Smooth muscle cell (in vitro differentiated cells): ENCODE results near the gene PHYHD1. TPM values are rescaled to one million over a fixed set of nuclear protein-coding genes. Genes with fewer than 3 reads are reported as not detected.

Source experiments
- DNase-seq: peaks from one replicate; lab custom pipeline; 2025; ENCODE audit not compliant: unreplicated experiment; lab: John Stamatoyannopoulos, UW
- H2AFZ ChIP-seq: fragments of 200-600 bp; sonication (generic); 2 replicates; pipeline ENCODE4 v1.6.0; 2016; ENCODE audit warnings: antibody characterized with exemption, low read depth, mild to moderate bottlenecking
- H3F3A ChIP-seq: fragments of 200-600 bp; sonication (generic); 2 replicates; pipeline ENCODE4 v1.6.0; 2017; ENCODE audit warnings: antibody characterized with exemption, low read depth
- H3K27ac ChIP-seq: fragments of 200-600 bp; sonication (generic); 2 replicates; pipeline ENCODE4 v1.5.1; 2016; ENCODE audit warnings: low read depth, mild to moderate bottlenecking
- H3K27me3 ChIP-seq: fragments of 200-600 bp; sonication (generic); 2 replicates; pipeline ENCODE4 v1.6.1; 2016; ENCODE audit warnings: low read depth, mild to moderate bottlenecking
- H3K36me3 ChIP-seq: fragments of 200-600 bp; sonication (generic); 2 replicates; pipeline ENCODE4 v1.5.1; 2016; ENCODE audit warnings: low read depth
- H3K4me1 ChIP-seq: fragments of 200-600 bp; sonication (generic); 2 replicates; pipeline ENCODE4 v1.5.1; 2016; ENCODE audit warnings: low read depth
- H3K4me2 ChIP-seq: fragments of 200-600 bp; sonication (generic); 2 replicates; pipeline ENCODE4 v1.6.0; 2016; ENCODE audit warnings: mild to moderate bottlenecking
- H3K4me3 ChIP-seq: fragments of 200-600 bp; sonication (generic); 2 replicates; pipeline ENCODE4 v1.5.1; 2016; ENCODE audit warnings: mild to moderate bottlenecking
- H3K79me2 ChIP-seq: fragments of 200-600 bp; sonication (generic); 2 replicates; pipeline ENCODE4 v1.6.0; 2016; ENCODE audit warnings: low read depth, mild to moderate bottlenecking
- H3K9ac ChIP-seq: fragments of 200-600 bp; sonication (generic); 2 replicates; pipeline ENCODE4 v1.6.0; 2016; ENCODE audit warnings: low read depth
- H3K9me3 ChIP-seq: fragments of 200-600 bp; sonication (generic); replicated peaks from 2 replicates; pipeline ENCODE4 v1.5.1; 2016; ENCODE audit warnings: low read depth
- H4K20me1 ChIP-seq: fragments of 200-600 bp; sonication (generic); 2 replicates; pipeline ENCODE4 v1.6.0; 2016; ENCODE audit warnings: low read depth
- WGBS: methylation state at CpG from one replicate; pipeline ENCODE4 v1.1.7; 2016; ENCODE audit warnings: low lambda C conversion rate; 5-methylcytosine and 5-hydroxymethylcytosine counted together
- polyA plus RNA-seq: library from polyadenylated mRNA; unstranded; fragments of >200 nt; fragmentation: Nextera tagmentation; extraction: Ambion mirVana; gene quantifications from 2 replicates; pipeline ENCODE4 v1.2.1, GENCODE V29; 2016
- total RNA-seq: library from RNA; depleted of rRNA; stranded (reverse); fragments of >200 nt; gene quantifications from 2 replicates; pipeline ENCODE4 v1.2.3, GENCODE V29; 2014
- TF ChIP-seq, protein P1 (sequence below): fragments of 200-600 bp; sonication (generic); IDR thresholded peaks from 2 replicates; pipeline ENCODE4 v1.5.1; 2017; ENCODE audit warnings: borderline replicate concordance, mild to moderate bottlenecking, antibody characterized with exemption; ENCODE audit not compliant: insufficient read depth, poor library complexity, severe bottlenecking

Gene PHYHD1
- total and polyA plus RNA-seq, 2 experiments from 2014 or later, result 7.3 to 37.6 TPM

DNA sequence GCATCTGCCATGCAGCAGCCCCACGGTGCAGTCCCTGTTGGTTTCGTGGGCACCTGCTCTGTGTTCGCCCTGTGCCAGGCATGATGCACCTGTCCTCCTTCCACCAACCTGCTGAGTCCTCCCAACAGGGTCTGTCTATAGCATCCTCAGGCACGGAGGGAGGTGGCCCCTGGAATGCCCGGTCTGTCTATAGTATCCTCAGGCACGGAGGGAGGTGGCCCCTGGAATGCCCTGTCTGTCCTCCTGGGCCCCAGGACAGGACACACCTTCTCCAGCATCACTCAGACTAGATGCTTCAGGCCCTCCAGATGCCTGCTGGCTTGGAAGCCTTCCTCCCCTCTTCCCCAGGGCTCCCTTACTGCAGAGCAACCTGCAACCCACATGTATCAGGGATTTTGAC is 9.9 kb upstream of the PHYHD1 start:
- Histone ChIP-seq H3K27ac (peak overlapping the region; percentile 94), H2AFZ (no peak overlapping the region), H3K4me2 (peak overlapping the region; percentile 78), H3K9me3 (no peaks in the 10 kb centered on the region), H3F3A (peaks cover 4% of the 10 kb centered on the region), H4K20me1 (peaks cover 29% of the 10 kb centered on the region), H3K36me3 (peaks cover 15% of the 10 kb centered on the region), H3K27me3 (no peaks in the 10 kb centered on the region), H3K9ac (no peak overlapping the region), H3K79me2 (peaks cover 64% of the 10 kb centered on the region), H3K4me1 (peaks cover 20% of the 10 kb centered on the region), H3K4me3 (no peak overlapping the region)
- TF ChIP-seq, protein P1, sequence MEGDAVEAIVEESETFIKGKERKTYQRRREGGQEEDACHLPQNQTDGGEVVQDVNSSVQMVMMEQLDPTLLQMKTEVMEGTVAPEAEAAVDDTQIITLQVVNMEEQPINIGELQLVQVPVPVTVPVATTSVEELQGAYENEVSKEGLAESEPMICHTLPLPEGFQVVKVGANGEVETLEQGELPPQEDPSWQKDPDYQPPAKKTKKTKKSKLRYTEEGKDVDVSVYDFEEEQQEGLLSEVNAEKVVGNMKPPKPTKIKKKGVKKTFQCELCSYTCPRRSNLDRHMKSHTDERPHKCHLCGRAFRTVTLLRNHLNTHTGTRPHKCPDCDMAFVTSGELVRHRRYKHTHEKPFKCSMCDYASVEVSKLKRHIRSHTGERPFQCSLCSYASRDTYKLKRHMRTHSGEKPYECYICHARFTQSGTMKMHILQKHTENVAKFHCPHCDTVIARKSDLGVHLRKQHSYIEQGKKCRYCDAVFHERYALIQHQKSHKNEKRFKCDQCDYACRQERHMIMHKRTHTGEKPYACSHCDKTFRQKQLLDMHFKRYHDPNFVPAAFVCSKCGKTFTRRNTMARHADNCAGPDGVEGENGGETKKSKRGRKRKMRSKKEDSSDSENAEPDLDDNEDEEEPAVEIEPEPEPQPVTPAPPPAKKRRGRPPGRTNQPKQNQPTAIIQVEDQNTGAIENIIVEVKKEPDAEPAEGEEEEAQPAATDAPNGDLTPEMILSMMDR, result no peak
- DNase-seq, result no peak
- 84% methylated on average over 6 of the region's 6 CpGs for WGBS

DNA sequence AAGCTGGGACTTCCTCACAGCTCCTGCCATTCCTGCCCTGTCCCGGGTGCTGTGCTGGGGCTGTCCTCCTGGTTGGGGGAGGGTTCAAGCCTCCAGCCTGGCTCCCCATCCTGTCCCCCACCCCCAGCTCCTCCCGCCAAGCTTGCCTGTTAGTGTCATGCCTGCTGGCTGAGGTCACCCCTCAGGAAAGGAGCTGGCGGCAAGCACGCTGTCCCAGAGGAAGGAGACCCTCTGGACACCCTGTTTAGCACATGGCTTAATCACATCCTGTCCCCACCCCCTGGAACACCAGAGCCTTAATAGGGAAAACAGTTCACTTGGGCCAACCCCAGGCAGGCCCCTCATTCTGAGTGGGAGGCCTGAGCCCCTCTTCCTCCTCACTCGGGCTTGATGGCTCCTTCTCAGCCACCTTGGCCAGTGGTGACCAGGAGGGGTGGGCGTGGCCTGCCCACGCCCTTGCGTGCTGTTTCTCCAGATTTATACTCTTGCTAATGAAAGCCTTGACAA is 9.2 kb upstream of the PHYHD1 start:
- Histone ChIP-seq H3F3A (peaks cover 4% of the 10 kb centered on the region), H3K4me2 (peak overlapping the region; percentile 78), H3K9ac (peak overlapping the region; percentile 66), H3K36me3 (peaks cover 15% of the 10 kb centered on the region), H2AFZ (no peak overlapping the region), H3K9me3 (no peaks in the 10 kb centered on the region), H3K27ac (peak overlapping the region; percentile 94), H3K4me1 (peaks cover 20% of the 10 kb centered on the region), H4K20me1 (peaks cover 29% of the 10 kb centered on the region), H3K4me3 (no peak overlapping the region), H3K79me2 (peaks cover 62% of the 10 kb centered on the region), H3K27me3 (no peaks in the 10 kb centered on the region)
- 16% methylated on average over 8 of the region's 8 CpGs for WGBS
- DNase-seq, result peak; percentile 12
- TF ChIP-seq, protein P1, result no peak

- H3K9me3 ChIP-seq, result no peaks in the 10 kb centered on the region
- 53% methylated on average over 15 of the region's 15 CpGs for WGBS
- no peak for DNase-seq
- H3K36me3 ChIP-seq, result peaks cover 15% of the 10 kb centered on the region
- H3K9ac ChIP-seq, result peak overlapping the region; percentile 66
- H3K4me3 ChIP-seq, result no peak overlapping the region
- peaks cover 29% of the 10 kb centered on the region for H4K20me1 ChIP-seq
- peak overlapping the region; percentile 94 for H3K27ac ChIP-seq
- H2AFZ ChIP-seq, result no peak overlapping the region
- peak overlapping the region; percentile 78 for H3K4me2 ChIP-seq
- H3K27me3 ChIP-seq, result no peaks in the 10 kb centered on the region
- TF ChIP-seq, protein P1, result no peak
- H3K4me1 ChIP-seq, result peaks cover 20% of the 10 kb centered on the region
- H3K79me2 ChIP-seq, result peaks cover 56% of the 10 kb centered on the region
- peaks cover 4% of the 10 kb centered on the region for H3F3A ChIP-seq
Measured at GRCh38 chr9:128912270-128912853, 8.4 kb upstream of the PHYHD1 start.
